Suprapubic skin (tissue), 3 donors: Measurements from ENCODE around the gene TMEM143.

ENCODE experiments used
- CTCF ChIP-seq, 2 donors: fragments of 200-600 bp in 1 of 2; fragments of 450-650 bp in 1 of 2; sonication (generic) in 1 of 2; IDR thresholded peaks; one replicate each; pipeline ENCODE4 v1.5.1; 2016 to 2019; ENCODE audit warnings: antibody characterized with exemption in 2 of 2, mild to moderate bottlenecking in 1 of 2, moderate library complexity in 1 of 2
- POLR2A ChIP-seq, 2 donors: fragments of 450-650 bp; IDR thresholded peaks; one replicate each; pipeline ENCODE4 v1.6.1; 2017; ENCODE audit warnings: antibody characterized with exemption in 2 of 2, mild to moderate bottlenecking in 2 of 2, moderate library complexity in 2 of 2

- TF ChIP-seq POLR2A (IDR thresholded peaks at IDR 0.05) = no peak
- TF ChIP-seq CTCF (IDR thresholded peaks at IDR 0.05) = no peak
Observed at GRCh38 chr19:48395499-48395898, 31.8 kb upstream of the TMEM143 start.
